Right lung (tissue), 10 donors: Measurements from ENCODE around the gene ITPRID2. TPM values are rescaled to one million over a fixed set of nuclear protein-coding genes. Genes with fewer than 3 reads are reported as not detected.

Experiments
- DNase-seq, 2 donors: peaks; one replicate each; pipeline ENCODE4 v3.0.0-alpha.2; 2013
- long read RNA-seq, 8 donors: transcript quantifications; one replicate each; lab custom pipeline, GENCODE V29; 2026
- polyA plus RNA-seq, 5 donors: library from polyadenylated mRNA; unstranded; fragments of 120-200 nt; gene quantifications; one replicate each; pipeline versions ENCODE4 v1.2.1 to v1.2.3, GENCODE V29; 2013; ENCODE audit warnings: inconsistent platforms in 1 of 5, low replicate concordance in 1 of 5; ENCODE audit not compliant: insufficient read length in 5 of 5, insufficient read depth in 1 of 5

ITPRID2 gene
- polyA plus RNA-seq: 100 to 1,000 TPM in 3 of 5 donors, 10 to 100 TPM in 2; 67.4 to 123 (median 106) TPM
- long read RNA-seq, donor 1, full-length matches to known transcripts: 8 of 58 reads
- long read RNA-seq, donor 1, partial matches to known transcripts: 50 of 58 reads
- long read RNA-seq, donor 1, other reads (novel, unspliced or antisense): 0 of 58 reads
- long read RNA-seq, donor 2, full-length matches to known transcripts: 7 of 12 reads
- long read RNA-seq, donor 2, partial matches to known transcripts: 5 of 12 reads
- long read RNA-seq, donor 2, other reads (novel, unspliced or antisense): 0 of 12 reads
- long read RNA-seq, donor 3, full-length matches to known transcripts: 5 of 22 reads
- long read RNA-seq, donor 3, partial matches to known transcripts: 17 of 22 reads
- long read RNA-seq, donor 3, other reads (novel, unspliced or antisense): 0 of 22 reads
- long read RNA-seq, donor 4, partial matches to known transcripts: 0 of 4 reads
- long read RNA-seq, donor 4, other reads (novel, unspliced or antisense): 0 of 4 reads
- long read RNA-seq, donor 5, full-length matches to known transcripts: 6 of 21 reads
- long read RNA-seq, donor 5, partial matches to known transcripts: 15 of 21 reads
- long read RNA-seq, donor 5, other reads (novel, unspliced or antisense): 0 of 21 reads
- long read RNA-seq, donor 6, full-length matches to known transcripts: 14 of 14 reads
- long read RNA-seq, donor 6, partial matches to known transcripts: 0 of 14 reads
- long read RNA-seq, donor 6, other reads (novel, unspliced or antisense): 0 of 14 reads
- long read RNA-seq, donor 7, full-length matches to known transcripts: 5 of 5 reads
- long read RNA-seq, donor 7, partial matches to known transcripts: 0 of 5 reads
- long read RNA-seq, donor 7, other reads (novel, unspliced or antisense): 0 of 5 reads
- long read RNA-seq, donor 8, full-length matches to known transcripts: 4 of 4 reads
- long read RNA-seq, donor 8, partial matches to known transcripts: 0 of 4 reads
- long read RNA-seq, donor 8, other reads (novel, unspliced or antisense): 0 of 4 reads

DNA sequence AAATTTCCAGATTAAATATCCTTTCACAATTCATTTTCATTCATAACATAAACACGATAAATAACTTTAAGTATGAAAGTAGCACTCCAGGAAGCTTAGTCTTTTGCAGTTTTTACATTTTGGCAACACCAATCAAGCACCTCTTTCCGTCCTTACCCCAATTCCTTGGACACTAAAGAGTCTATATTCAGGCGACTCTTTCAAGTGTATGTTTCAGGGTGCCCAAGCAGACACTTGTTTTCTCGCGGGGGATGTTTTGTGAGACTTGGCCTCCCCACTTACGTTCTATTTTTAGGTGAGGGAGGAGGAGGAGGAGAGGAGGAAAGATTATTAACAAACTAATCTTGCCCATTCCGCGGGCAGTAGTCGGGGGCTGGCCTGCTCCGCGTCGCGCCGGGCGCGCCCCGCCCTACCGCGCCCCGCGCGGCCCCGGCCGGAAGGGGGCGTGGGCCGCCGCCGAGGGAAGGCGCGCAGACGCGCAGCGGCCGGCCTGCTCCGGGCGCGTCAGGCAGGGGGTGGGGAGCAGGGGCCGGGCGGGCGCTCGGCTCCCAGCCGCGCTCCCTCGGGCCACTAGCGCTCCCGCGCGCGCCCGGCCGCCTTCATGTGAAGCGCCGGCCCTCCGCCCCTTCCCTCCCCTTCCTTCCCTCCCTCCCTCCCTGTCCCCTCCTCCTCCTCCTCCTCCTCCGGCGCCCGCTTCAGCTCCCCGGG is at the start of gene ITPRID2:
Gene ITPRID2, plus strand, starts transcription at position 473 of the 708 bp plus-strand sequence. CDS start 337 bp downstream, outside the sequence.
- DNase-seq: peak; percentile 90 to 91

DNA sequence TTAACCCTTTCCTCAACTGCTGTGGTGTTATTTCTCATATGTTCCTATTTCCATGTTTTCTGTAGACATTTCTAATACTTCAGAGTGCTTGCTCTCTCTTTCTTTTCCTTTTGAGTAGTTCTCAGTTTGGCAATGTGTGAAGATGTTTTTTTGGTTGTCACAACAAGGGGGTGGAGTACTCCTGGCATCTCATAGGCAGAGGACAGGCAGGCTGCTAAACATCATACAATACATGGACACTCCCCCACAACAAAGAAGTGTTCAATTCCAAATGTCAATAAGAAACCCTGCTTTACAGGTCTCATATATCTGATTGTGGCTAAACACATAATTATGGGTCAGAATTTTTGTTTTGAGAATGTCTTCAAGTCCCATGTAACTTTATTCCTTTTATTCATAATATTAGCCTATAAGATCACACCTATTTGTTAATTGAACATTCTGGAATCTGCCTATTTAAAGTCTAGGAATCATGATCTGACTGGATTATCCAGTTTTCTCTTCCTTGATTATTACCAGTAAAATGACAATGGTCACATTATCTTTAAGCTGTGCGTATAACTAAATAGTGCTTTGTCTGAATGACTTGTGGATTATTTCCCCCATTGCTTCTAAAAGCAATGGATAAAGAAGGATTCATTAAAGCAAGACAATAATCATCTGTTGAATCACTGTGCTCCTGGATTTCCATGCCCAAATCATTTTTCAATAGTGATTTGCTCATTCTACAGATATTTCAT is 46.8 kb upstream of the ITPRID2 start:
- DNase-seq: no peak

DNA sequence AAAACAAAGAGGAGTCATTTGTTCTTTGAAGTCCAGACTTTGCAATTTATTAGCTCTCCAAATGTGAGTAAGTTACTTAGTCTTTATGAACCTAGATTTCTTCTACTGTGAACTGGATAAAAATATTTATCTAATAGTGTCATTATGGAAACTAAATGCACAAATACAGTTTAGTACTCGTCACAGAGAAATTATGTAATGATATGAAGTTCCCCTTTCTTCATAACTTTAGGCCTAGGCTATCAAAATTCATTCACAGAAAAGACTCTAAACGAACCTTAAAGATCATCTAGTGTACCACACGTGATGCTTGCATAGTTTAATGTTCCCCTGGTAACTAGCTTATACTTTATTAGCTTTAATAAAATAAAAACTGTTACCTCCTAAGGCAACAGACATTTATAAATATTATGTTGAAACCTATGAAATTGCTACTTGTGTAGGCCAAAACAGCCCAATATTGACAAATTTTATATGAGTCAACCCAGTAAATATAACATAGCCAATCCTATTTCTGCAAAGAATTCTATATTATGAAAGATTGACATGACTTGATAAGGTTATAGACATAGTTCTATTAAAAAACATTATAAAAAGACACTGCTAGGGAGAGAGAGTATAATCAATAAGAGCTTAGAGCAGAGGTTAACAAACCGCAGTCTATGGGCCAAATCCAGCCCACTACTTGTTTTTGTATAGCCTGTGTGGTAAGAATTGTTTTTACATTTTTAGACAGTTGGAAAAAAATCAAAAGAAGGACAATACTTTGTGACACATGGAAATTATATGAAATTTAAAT is 44.9 kb upstream of the ITPRID2 start:
- no peak for DNase-seq

DNA sequence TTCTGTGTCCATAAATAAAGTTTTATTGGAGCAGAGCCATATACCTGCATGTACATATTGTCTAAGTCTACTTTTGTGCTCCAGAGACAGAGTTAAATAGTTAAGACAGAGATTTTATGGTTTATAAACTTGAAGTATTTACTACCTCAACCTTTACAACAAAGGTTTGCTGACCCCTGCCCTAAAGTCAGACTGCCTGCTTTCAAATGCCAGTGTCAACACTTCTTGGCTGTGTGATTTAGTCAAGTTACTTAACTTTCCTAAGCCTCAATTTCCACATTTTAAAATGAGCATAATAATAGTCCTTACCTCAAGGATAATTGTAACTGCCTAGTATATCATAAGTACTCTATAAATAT is 44.4 kb upstream of the ITPRID2 start:
- DNase-seq: no peak

DNA sequence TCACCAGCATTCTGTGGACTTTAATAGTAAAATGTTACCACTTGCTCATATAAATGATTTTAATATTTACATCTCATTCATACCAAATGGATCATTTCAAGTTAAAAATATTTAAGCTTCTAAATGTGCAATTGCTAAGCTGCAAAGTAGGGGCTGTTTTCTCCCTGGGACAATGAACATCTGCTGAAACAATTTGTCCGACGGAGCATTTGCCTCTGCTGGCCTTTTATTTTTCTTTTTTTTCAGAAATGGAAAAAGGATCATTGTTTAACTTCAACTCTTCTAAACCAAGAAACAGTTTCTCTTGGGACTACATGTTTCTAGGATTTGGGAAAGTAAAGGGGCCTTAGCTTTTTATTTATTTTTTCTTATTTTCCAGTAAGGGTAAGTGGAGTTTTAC is 43.8 kb upstream of the ITPRID2 start:
- no peak for DNase-seq

DNA sequence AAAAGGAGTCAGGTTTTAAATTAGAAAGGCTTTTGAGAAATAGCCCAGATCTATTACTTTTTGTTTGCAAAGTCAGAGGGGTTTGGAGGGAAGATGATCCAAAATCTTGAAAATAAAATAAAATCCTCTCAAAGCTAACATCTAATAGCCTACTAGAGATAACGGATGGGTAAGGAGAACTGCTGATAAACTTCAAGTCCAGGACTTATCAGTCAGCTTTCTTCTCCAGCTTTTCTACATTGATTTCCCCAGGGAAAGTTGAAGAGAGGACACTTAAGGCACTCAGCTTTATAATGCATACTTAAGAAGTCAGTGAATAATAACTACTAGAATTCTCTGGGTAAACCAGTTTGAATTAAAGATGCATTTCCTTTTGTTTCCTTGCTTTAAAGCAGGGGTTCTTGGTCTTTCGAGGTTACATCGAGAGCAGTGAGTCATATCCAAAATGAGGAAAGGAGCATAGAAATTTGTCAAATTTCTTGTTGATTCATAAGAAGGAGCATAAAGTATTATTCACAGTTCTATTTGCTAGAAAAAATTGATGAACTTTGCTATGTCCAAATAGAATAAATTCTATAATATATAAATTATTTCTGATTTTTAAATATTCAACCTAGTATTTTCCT is 43.2 kb upstream of the ITPRID2 start:
- no peak for DNase-seq

DNA sequence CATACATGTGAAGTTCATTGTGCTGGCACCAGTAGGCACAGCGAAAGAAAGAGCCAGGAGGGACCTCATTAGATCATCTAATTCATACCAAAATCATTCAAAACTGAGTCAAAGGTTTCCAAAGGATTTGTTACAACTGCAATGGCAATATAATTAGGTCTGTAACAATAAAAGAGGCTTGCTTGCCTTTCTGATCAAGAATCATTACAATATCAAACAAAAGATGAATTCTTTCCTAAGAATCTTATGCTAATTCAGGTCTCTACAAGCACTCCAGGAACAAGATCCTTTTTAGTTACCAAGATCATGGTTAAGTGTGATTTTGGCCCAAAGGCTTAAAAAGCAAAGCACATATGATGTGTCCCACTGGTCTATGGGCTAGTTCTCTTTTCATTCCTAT is 41.9 kb upstream of the ITPRID2 start:
- DNase-seq: no peak

DNA sequence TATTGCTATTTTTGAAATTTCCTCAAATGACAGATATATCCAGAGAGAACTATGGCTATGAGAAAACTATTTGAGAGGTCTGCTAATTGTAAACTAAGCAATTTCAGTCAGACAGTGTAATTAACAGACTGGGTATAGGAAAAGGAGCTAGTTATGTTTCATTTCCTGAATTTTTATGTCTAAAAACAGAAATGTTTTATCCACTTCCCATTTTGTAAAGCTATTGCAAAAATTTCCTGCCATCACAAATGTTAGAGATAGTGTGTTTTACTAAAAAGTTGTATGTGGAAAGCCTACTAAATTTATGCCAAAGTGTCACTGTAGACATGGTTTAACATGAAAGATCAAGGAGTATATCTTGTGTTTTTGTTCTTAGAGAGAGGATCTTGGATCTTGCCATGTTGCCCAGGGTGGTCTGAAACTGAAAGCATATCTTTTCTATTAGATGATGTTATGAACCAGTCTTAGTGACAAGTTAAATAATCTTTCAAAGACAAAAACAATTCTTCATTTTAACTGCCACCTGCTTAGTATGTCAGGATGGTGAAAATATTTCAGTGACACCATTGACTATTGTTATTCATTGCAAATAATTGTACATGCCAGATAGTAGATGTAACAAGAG is 40.5 kb upstream of the ITPRID2 start:
- no peak for DNase-seq

DNA sequence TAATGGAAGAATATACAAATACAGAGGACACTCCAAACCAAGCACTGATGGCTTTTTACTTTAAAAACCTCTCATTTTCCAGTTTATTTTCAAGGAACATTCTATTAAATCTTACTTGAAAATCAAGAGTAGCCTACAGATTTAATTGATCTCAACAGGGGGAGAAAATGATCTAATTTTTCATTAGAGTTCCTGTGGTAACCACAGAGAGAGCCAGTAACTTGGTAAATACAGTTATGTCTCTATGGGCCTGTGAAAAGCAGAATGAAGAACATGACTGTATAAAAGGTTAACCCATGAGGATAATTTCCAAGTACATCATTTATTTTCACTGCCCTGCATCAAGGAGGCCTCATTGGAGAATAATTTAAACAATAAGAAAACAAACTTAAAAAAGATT is 39.8 kb upstream of the ITPRID2 start:
- no peak for DNase-seq

DNA sequence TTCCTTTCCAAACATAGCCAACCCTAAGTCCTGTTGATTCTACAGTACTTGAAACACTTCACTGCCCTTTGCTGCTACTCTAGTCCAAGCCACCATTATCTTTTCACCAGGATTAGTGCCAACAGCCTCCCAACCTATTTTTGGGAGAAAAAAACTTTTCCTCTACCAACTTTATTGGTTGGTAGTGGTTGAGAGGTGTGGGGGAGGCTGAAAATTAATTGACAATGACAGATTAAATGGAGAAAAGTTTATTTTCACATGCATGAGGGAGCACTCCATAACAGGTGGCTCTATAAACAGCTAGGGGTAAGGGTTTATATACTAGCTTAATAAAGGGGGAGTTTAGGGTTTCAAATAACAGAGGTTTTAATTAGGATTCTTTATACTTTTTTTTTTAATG is 37.8 kb upstream of the ITPRID2 start:
- no peak for DNase-seq

DNA sequence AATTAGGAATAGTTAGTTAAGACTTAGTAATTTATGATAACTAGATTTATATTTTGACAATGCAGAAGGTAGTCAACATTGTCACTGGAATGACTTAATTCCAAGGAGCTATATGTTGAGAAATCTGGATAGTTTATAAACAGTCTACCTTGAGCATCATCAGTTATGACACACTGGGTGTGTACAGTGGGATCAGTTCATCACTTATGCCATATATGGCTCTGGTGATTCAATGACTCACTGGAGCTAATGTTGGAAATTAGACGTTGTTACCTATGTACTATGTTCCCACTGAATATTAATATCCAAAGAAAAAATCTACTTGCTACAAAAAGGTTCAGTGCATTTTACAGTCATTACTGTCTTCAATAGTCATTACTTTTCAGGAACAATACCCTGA is 34.0 kb upstream of the ITPRID2 start:
- DNase-seq: no peak

DNA sequence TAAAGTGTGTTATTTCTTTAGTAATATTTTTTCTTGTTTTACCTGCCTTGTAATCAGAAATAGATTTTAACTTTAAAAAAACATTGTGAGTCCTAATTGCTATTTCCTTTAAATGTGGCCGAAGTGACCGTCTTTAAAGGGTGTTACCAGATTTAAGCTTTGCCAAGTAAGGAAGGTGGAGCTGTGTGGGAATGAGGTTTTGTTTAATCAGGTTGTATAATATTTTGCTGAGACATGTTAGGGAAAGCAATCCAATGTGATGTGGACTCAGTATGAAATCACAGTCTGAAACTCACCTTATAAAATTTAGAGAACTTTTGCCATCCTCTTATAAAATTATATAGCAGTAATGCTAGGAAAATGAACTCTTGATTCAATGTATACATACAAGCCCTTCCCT is 32.9 kb upstream of the ITPRID2 start:
- no peak for DNase-seq

DNA sequence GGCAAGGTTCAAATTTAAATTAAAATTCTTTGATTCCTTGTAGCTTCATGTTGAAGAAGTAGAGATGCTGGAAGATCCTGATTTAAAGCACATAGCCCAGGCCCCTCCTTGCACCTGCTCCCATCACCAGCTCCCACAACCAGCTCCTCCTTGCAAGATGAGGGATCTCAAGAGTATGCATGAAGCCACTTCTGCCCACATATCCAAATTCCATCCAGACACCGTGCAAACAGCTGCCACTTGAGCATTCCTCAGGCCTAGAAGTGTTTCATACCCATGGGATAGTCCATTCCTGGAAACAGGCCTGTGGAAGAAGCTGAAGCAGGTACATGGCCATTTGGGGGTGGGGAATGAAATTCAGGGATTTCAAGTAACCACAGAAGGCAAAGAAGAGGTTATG is 32.4 kb upstream of the ITPRID2 start:
- DNase-seq: no peak

DNA sequence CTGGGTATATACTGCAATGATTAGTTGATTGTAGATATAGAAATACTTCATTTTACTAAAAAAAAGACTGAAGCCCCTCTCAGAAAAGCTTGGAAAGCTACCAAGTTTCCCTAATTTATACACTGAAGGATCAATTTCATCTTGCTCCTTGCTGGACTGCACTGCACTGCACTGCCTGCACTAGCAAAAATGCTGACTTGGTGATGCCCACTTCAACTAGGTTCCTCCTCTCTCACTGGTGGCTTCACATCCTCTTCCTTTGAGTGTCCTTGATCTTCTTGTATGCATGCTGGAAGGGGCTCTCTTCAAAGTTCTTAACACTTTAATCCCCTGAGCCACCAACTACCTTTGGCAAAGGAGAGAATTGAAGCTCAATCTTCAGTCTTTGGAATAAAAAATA is 31.7 kb upstream of the ITPRID2 start:
- DNase-seq: no peak

DNA sequence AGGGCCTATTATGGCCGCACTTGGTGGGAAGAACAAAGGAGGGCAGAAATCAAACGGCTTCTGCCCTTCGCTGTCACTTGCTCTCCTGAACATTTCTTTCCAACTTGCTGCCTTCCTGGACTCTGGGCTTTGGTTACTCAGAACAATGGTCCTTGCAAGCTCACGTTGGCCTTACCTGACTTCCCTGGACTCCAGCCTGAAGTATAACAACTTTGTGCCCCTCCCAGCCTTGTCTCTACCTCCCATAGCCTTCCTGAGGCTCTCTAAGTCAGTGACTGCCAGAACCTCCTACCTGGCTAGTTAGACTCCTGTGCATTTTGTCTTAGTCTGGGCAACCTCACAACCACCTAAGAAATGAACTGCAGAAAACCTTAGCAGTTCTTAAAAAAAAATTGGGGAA is 30.2 kb upstream of the ITPRID2 start:
- no peak for DNase-seq

DNA sequence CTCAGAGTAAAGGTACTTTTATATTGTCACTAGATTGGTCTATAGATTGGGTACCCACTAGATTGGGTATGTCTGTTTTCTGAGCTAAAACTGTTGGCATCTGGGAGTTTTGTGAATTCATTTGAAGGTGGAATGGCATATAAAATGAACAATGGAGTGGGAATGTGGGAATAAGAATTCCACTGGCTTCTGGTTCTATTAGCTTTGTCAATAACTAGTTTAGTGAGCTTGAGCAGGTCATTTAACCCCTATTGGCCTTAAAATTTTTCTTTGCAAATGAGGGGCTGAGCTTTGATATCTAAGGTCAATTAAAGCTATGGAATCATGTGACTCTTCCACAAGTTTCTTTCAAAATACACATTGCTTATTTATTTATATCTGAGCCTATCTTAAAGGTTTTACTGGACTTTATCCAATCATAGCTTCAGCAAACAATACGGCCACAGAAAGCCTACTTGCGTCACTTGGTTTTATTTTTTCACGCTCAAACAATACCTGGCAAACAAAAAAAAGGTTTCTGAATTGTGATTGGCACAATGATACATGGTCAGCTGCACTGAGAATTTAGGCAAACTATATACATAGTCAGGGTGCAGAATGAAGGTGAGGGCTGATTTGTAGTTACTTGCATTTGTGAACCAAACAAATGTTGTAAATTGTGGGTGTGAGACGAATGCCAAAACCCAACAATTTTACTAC is 28.8 kb upstream of the ITPRID2 start:
- DNase-seq: no peak

DNA sequence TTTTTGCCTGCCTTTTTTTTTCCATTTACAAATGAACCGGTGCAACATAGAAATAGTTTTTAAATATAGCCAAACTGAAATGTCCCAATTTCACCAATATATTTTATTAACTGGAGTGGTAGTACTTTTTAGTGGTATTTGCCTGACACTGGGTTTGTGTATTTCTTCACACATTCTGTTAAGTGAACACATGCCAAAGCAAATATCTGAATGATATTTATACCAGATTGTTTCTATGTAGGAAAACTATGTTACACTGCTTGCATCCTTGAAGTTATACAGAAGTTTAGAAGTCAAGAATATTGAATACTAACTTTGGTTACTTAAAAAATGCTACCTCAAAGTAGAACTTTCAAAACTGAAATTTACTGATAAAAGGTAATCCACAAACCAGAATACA is 19.4 kb upstream of the ITPRID2 start:
- no peak for DNase-seq

DNA sequence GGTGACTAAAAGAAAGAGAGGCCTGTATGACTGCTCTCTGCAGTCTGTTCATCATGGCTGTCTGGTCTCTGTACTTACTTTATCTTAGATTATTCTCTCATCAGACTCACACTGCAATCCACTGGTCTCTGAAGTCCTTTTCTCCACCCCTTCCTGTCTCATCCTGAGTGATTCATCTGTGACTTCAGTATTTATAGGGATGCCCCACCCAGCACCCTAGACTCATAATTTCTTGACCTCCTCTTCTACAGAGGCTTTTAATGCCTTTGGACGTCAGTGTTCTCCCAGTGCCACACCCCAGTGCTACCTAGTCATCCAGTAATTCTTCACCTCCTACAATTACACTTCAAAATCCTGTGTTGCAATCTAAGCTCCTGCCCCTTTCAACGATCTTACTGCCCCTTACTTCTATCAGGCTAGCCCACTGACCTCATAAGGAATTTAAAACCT is 14.9 kb upstream of the ITPRID2 start:
- no peak for DNase-seq
